GM12865 (cell line): ENCODE results near the gene DAD1.
A peak's percentile ranks its signal among the peaks of the same experiment; 100 is the strongest.

Experiments used
- DNase-seq: peaks from one replicate; pipeline ENCODE4 v3.0.0; 2010; ENCODE audit warnings: low read depth
- H3K4me3 ChIP-seq: 2 replicates; pipeline ENCODE4 v1.5.1; 2011; ENCODE audit warnings: mild to moderate bottlenecking, low read depth, low read length, control low read depth
- CTCF ChIP-seq: IDR thresholded peaks from 2 replicates; pipeline ENCODE4 v1.5.1; 2011; ENCODE audit warnings: low read length, control low read depth, low read depth, inconsistent platforms; ENCODE audit not compliant: insufficient read depth; ENCODE audit errors: missing control alignments

The DAD1 gene

GRCh38 chr14:22570132-22570949, 18.7 kb downstream of the DAD1 start:
- peak; percentile 99 for TF ChIP-seq CTCF
- H3K4me3 ChIP-seq: peak overlapping the region; percentile 63
- DNase-seq: peak; percentile 98

- TF ChIP-seq CTCF: no peak
- peak overlapping the region; percentile 63 for H3K4me3 ChIP-seq
- DNase-seq: peak; percentile 25
Measured at GRCh38 chr14:22569737-22570131, 19.3 kb downstream of the DAD1 start.

- DNase-seq: no peak
- peak overlapping the region; percentile 63 for H3K4me3 ChIP-seq
- TF ChIP-seq CTCF: no peak
Measured at GRCh38 chr14:22569106-22569736, 19.8 kb downstream of the DAD1 start.

- DNase-seq: peak; percentile 38
- TF ChIP-seq CTCF: no peak
- no peak overlapping the region; the same call in 1 of the 2 replicates for H3K4me3 ChIP-seq
Measured at GRCh38 chr14:22567437-22567836, 21.6 kb downstream of the DAD1 start.

GRCh38 chr14:22566845-22567244, 22.2 kb downstream of the DAD1 start:
- TF ChIP-seq CTCF: no peak
- peak overlapping the region; percentile 45 for H3K4me3 ChIP-seq
- DNase-seq: peak; percentile 54

- H3K4me3 ChIP-seq: peak overlapping the region; percentile 45
- DNase-seq: peak; percentile 24
Measured at GRCh38 chr14:22566266-22566665, 22.8 kb downstream of the DAD1 start.

GRCh38 chr14:22565391-22565945, 23.6 kb downstream of the DAD1 start:
- H3K4me3 ChIP-seq: peak overlapping the region; percentile 45
- peak; percentile 89 for DNase-seq
- TF ChIP-seq CTCF: no peak
